Neuronal stem cell (in vitro differentiated cells): ENCODE results near the gene KCNC1.

Source experiments
- DNase-seq: peaks from one replicate; pipeline ENCODE4 v3.0.0-alpha.2; 2013; ENCODE audit warnings: low spot score
- H2AFZ ChIP-seq: one replicate; pipeline ENCODE4 v1.6.1; 2013; ENCODE audit warnings: mild to moderate bottlenecking, low read length, inconsistent platforms
- H2AK5ac ChIP-seq: 2 replicates; pipeline ENCODE4 v1.6.1; 2013; ENCODE audit warnings: low read depth, mild to moderate bottlenecking, inconsistent platforms, low read length, moderate library complexity, mixed read lengths
- H2BK120ac ChIP-seq: 2 replicates; pipeline ENCODE4 v1.6.1; 2013; ENCODE audit warnings: low read depth, mild to moderate bottlenecking, inconsistent platforms, low read length, moderate library complexity, mixed read lengths
- H2BK12ac ChIP-seq: one replicate; pipeline ENCODE4 v1.6.1; 2013; ENCODE audit warnings: low read length, inconsistent platforms
- H2BK15ac ChIP-seq: 2 replicates; pipeline ENCODE4 v1.6.1; 2013; ENCODE audit warnings: mild to moderate bottlenecking, low read length, inconsistent platforms, mixed read lengths
- H2BK5ac ChIP-seq: one replicate; pipeline ENCODE4 v1.6.1; 2013; ENCODE audit warnings: inconsistent platforms, mild to moderate bottlenecking, low read length, moderate library complexity
- H3K14ac ChIP-seq: one replicate; pipeline ENCODE4 v1.6.1; 2013; ENCODE audit warnings: low read length, inconsistent platforms
- H3K18ac ChIP-seq: 2 replicates; pipeline ENCODE4 v1.6.1; 2013; ENCODE audit warnings: low read length, inconsistent platforms
- H3K23ac ChIP-seq: 2 replicates; pipeline ENCODE4 v1.6.1; 2013; ENCODE audit warnings: low read depth, mild to moderate bottlenecking, mixed read lengths, low read length, inconsistent platforms; ENCODE audit not compliant: poor library complexity
- H3K27ac ChIP-seq: replicated peaks from 3 replicates; pipeline ENCODE4 v1.5.1; 2013; ENCODE audit warnings: low read length, inconsistent platforms
- H3K27me3 ChIP-seq, 3 experiments: 2 replicates each; pipeline ENCODE4 v1.6.1; 2013; ENCODE audit warnings: low read length in 3 of 3, mild to moderate bottlenecking in 2 of 3, inconsistent platforms in 1 of 3, low read depth in 1 of 3, mixed read lengths in 1 of 3, moderate library complexity in 1 of 3; ENCODE audit not compliant: control insufficient read depth in 3 of 3, insufficient read depth in 3 of 3
- H3K36me3 ChIP-seq, 2 donors: replicated peaks in 1 of 2; 2 replicates each; pipeline ENCODE4 v1.6.1; 2013; ENCODE audit warnings: low read length in 2 of 2; ENCODE audit not compliant: control insufficient read depth in 2 of 2, insufficient read depth in 2 of 2
- H3K4ac ChIP-seq: 2 replicates; pipeline ENCODE4 v1.6.1; 2013; ENCODE audit warnings: inconsistent platforms, mild to moderate bottlenecking, low read length, moderate library complexity
- H3K4me1 ChIP-seq, 2 donors: 1 replicate in 1 of 2; 2 replicates in 1 of 2; pipeline ENCODE4 v1.6.1; 2013; ENCODE audit warnings: low read length in 2 of 2, low read depth in 1 of 2; ENCODE audit not compliant: control insufficient read depth in 2 of 2, insufficient read depth in 1 of 2
- H3K4me2 ChIP-seq: one replicate; pipeline ENCODE4 v1.6.1; 2013; ENCODE audit warnings: mild to moderate bottlenecking, low read length, inconsistent platforms; ENCODE audit not compliant: insufficient read depth, poor library complexity, severe bottlenecking
- H3K4me3 ChIP-seq, 2 donors: 2 replicates each; pipeline ENCODE4 v1.5.1; 2013; ENCODE audit warnings: low read length in 2 of 2, mild to moderate bottlenecking in 2 of 2, inconsistent platforms in 1 of 2, moderate library complexity in 1 of 2
- H3K79me1 ChIP-seq: one replicate; pipeline ENCODE4 v1.6.1; 2013; ENCODE audit warnings: low read depth, mild to moderate bottlenecking, inconsistent platforms, low read length, moderate library complexity
- H3K9ac ChIP-seq: one replicate; pipeline ENCODE4 v1.6.1; 2013; ENCODE audit warnings: mild to moderate bottlenecking, low read depth, low read length, inconsistent platforms; ENCODE audit not compliant: poor library complexity
- H3K9me3 ChIP-seq, 2 donors: replicated peaks in 1 of 2; 2 replicates each; pipeline versions ENCODE3 to v1.6.1; 2013; ENCODE audit warnings: low read length in 2 of 2, mild to moderate bottlenecking in 2 of 2, inconsistent platforms in 1 of 2, low read depth in 1 of 2, mixed read lengths in 1 of 2, moderate library complexity in 1 of 2; ENCODE audit not compliant: control insufficient read depth in 2 of 2, insufficient read depth in 1 of 2
- H4K8ac ChIP-seq: one replicate; pipeline ENCODE4 v1.6.1; 2013; ENCODE audit warnings: low read depth, mild to moderate bottlenecking, inconsistent platforms, low read length, moderate library complexity
- H4K91ac ChIP-seq: one replicate; pipeline ENCODE4 v1.6.1; 2013; ENCODE audit warnings: low read length, low read depth, mild to moderate bottlenecking, inconsistent platforms; ENCODE audit not compliant: poor library complexity
- WGBS, 2 donors: extraction: QIAGEN DNeasy Blood & Tissue Kit; methylation state at CpG; one replicate each; pipeline ENCODE4 v1.1.7; 2013; ENCODE audit warnings: missing lambda C conversion rate in 2 of 2, mixed read lengths in 1 of 2; ENCODE audit not compliant: insufficient read length in 2 of 2, insufficient replicate concordance in 1 of 2; ENCODE audit errors: extremely low coverage in 2 of 2; 5-methylcytosine and 5-hydroxymethylcytosine counted together

The KCNC1 gene

DNA sequence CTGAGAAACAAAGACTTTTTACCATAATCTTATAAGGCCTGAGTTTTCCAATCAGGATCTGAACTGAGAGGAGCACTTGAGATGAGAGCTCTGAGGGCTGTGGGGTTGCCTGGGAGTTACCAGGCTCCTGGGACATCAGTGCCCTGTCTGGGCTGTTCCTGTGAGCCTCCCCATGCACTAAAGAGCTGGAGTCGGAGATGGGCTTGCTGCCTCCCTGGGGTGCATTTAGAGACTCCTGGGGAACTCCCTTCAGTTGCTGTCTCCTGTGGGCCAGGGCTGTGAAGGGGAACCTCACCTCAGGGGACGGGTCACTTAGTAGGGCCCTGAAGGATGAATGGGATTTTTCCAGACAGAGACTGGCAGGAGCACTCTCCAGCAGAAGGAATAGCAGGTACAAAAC is 33.3 kb downstream of the KCNC1 start:
- no peaks in the 10 kb centered on the region for H3K9me3 ChIP-seq
- peak overlapping the region; percentile 62 for H2BK5ac ChIP-seq
- peak overlapping the region; percentile 69 for H2BK15ac ChIP-seq
- no peak overlapping the region for H3K4me3 ChIP-seq
- H2BK12ac ChIP-seq: no peak overlapping the region
- H3K14ac ChIP-seq: no peak overlapping the region
- H3K4me1 ChIP-seq: peaks cover 30 to 32% of the 10 kb centered on the region in 2 donors
- DNase-seq: no peak
- H3K18ac ChIP-seq: peak overlapping the region; percentile 61
- H3K27ac ChIP-seq: no peak overlapping the region
- H4K91ac ChIP-seq: no peak overlapping the region
- H3K79me1 ChIP-seq: no peaks in the 10 kb centered on the region
- H2AK5ac ChIP-seq: peak overlapping the region; percentile 70
- H3K4me2 ChIP-seq: no peak overlapping the region
- H3K36me3 ChIP-seq: peaks cover 0 to 16% of the 10 kb centered on the region in 2 donors
- no peak overlapping the region for H2AFZ ChIP-seq
- H4K8ac ChIP-seq: no peak overlapping the region
- H3K9ac ChIP-seq: no peak overlapping the region
- no peaks in the 10 kb centered on the region for H3K27me3 ChIP-seq
- H3K4ac ChIP-seq: no peak overlapping the region
- no peak overlapping the region for H2BK120ac ChIP-seq
- no CpG with 5 or more reads among the region's 2 CpGs for WGBS, 2 donors
- H3K23ac ChIP-seq: no peak overlapping the region

DNA sequence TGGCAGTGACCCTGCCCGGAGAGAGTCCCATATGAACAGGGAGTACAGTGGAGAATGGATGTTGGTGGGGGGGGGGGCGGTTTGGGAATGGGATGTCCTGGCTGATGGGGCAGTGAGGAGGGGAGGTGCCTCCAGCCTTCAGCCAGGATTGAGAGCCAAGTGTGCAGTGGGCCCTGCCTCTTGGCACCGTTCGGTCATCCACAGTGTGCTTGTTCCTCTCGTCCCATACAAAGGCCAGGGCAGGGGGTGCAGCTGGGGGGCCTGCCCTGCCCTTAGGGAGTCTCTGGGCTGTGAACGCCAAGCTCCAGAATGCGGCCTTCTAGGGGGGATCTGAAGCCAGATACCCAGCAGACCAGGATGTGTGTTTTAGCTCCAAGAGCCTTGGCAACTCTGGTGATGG is 34.0 kb downstream of the KCNC1 start:
- Histone ChIP-seq H3K4me3 (no peak overlapping the region), H4K91ac (no peak overlapping the region), H2BK15ac (peak overlapping the region; percentile 19), H4K8ac (no peak overlapping the region), H2AFZ (no peak overlapping the region), H3K18ac (no peak overlapping the region), H3K27ac (no peak overlapping the region), H2AK5ac (peak overlapping the region; percentile 49), H3K4me1 (peaks cover 30 to 31% of the 10 kb centered on the region in 2 donors), H3K36me3 (peaks cover 0 to 21% of the 10 kb centered on the region in 2 donors), H3K23ac (no peak overlapping the region), H3K4ac (no peak overlapping the region), H2BK120ac (no peak overlapping the region), H2BK12ac (no peak overlapping the region), H3K14ac (no peak overlapping the region), H3K9me3 (no peaks in the 10 kb centered on the region), H3K4me2 (no peak overlapping the region), H3K9ac (no peak overlapping the region), H3K27me3 (no peaks in the 10 kb centered on the region), H2BK5ac (no peak overlapping the region), H3K79me1 (no peaks in the 10 kb centered on the region)
- DNase-seq: no peak
- no CpG with 5 or more reads among the region's 7 CpGs for WGBS, 2 donors

DNA sequence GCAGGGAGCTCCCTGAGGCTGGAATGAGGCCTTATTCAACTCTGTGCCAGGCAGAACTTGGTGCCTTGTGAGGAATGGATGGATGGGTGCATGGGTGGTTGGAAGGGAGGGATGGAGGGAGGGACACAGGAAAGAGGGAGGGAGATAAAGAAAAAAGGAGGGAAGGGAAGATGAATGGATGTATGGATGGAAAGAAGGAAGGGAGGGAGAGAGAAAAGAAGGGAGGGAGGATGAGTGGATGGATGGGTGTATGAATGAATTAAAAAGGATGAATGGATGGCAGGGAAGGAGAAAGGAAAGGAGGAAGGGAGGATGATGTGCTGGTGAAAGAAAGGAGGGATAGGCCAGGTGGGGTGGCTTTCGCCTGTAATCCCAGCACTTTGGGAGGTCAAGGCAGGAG is 34.6 kb downstream of the KCNC1 start:
- H2BK5ac ChIP-seq: no peak overlapping the region
- no peak overlapping the region for H3K18ac ChIP-seq
- no peak overlapping the region for H3K4me3 ChIP-seq
- no peak overlapping the region for H3K9ac ChIP-seq
- no peaks in the 10 kb centered on the region for H3K79me1 ChIP-seq
- no peak overlapping the region for H3K4me2 ChIP-seq
- no peak overlapping the region for H2BK15ac ChIP-seq
- no peak overlapping the region for H2AK5ac ChIP-seq
- no peak overlapping the region for H2BK12ac ChIP-seq
- H3K27ac ChIP-seq: no peak overlapping the region
- no peak for DNase-seq
- H2BK120ac ChIP-seq: no peak overlapping the region
- no peak overlapping the region for H2AFZ ChIP-seq
- peaks cover 2 to 22% of the 10 kb centered on the region in 2 donors for H3K36me3 ChIP-seq
- H3K14ac ChIP-seq: no peak overlapping the region
- H3K4me1 ChIP-seq: peaks cover 27 to 31% of the 10 kb centered on the region in 2 donors
- H3K9me3 ChIP-seq: no peaks in the 10 kb centered on the region
- H3K27me3 ChIP-seq: no peaks in the 10 kb centered on the region
- no peak overlapping the region for H3K23ac ChIP-seq
- no CpG with 5 or more reads among the region's 1 CpG for WGBS, 2 donors
- H3K4ac ChIP-seq: no peak overlapping the region
- no peak overlapping the region for H4K91ac ChIP-seq
- no peak overlapping the region for H4K8ac ChIP-seq

DNA sequence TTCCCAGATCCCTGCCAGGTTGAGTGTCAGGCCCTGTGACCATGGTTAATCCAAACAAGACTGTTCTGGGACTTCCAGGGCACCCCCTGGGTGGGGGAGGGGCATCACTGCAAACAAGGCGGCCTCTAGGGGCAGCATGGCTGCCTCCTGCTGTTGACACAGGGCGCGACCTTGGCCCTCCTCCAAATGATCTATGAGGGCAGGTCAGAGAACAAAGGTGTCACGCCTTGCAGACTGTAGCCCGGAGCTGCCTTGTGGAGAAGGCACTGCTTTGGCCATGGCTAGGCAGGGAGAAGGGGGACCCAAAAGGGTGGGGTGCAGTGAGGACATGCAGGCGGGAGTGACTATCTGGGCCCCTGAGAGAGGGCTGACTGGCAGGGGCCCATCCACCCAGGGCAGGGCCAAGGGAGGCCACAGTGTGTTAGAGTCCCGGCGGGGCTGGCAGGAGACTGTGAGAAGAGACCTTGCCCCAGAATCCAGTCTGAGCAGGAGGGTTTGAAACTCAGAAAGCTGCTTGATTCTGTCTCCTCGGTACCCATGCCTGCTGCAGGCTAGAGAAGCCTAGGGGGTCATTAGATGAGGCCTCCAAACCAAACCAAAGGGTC is 35.6 kb downstream of the KCNC1 start:
- no peak overlapping the region for H3K14ac ChIP-seq
- H4K8ac ChIP-seq: no peak overlapping the region
- no peak overlapping the region for H3K4me3 ChIP-seq
- H3K4ac ChIP-seq: no peak overlapping the region
- no peaks in the 10 kb centered on the region for H3K9me3 ChIP-seq
- no peak for DNase-seq
- no peak overlapping the region for H2BK12ac ChIP-seq
- no peaks in the 10 kb centered on the region for H3K27me3 ChIP-seq
- no peak overlapping the region for H2AFZ ChIP-seq
- no peak overlapping the region for H2BK15ac ChIP-seq
- no peak overlapping the region for H3K27ac ChIP-seq
- H2BK5ac ChIP-seq: peak overlapping the region; percentile 32
- H2BK120ac ChIP-seq: no peak overlapping the region
- peaks cover 17 to 30% of the 10 kb centered on the region in 2 donors for H3K4me1 ChIP-seq
- no peak overlapping the region for H4K91ac ChIP-seq
- H3K36me3 ChIP-seq: peaks cover 2 to 22% of the 10 kb centered on the region in 2 donors
- H3K23ac ChIP-seq: no peak overlapping the region
- H3K18ac ChIP-seq: peak overlapping the region; percentile 31
- H3K79me1 ChIP-seq: no peaks in the 10 kb centered on the region
- peak overlapping the region; percentile 34 for H2AK5ac ChIP-seq
- H3K9ac ChIP-seq: no peak overlapping the region
- H3K4me2 ChIP-seq: no peak overlapping the region
- no CpG with 5 or more reads among the region's 9 CpGs for WGBS, 2 donors
